C4-2B (cell line): ENCODE data around the gene RGS7.

ENCODE experiments used
- ZFX ChIP-seq: fragments of 450-650 bp; IDR thresholded peaks from 2 replicates; pipeline ENCODE4 v1.6.1; 2017
- TF ChIP-seq, protein P1 (sequence below): fragments of 450-650 bp; conservative IDR thresholded peaks from 2 replicates; pipeline ENCODE4 v1.5.1; 2017; ENCODE audit warnings: mild to moderate bottlenecking

DNA sequence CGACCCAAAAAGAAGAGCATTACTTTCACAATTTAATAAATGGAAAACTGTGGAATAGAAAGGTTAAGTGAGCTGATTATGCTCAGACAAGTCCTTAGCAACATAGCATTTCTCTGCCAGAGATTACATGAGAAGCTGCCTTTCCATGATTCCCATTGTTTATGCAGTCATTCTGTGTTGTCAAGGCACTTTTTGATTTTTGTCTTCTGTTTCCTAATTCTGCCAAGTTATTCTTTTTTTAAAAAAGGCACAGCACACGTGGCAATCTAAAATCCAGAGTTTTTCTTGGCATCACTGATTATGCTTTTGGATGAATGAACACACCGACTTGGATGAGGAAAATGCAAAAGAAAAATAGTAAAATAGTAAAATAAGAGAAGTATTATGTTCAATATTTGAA lies 185.0 kb downstream of the RGS7 start:
- TF ChIP-seq, protein P1, sequence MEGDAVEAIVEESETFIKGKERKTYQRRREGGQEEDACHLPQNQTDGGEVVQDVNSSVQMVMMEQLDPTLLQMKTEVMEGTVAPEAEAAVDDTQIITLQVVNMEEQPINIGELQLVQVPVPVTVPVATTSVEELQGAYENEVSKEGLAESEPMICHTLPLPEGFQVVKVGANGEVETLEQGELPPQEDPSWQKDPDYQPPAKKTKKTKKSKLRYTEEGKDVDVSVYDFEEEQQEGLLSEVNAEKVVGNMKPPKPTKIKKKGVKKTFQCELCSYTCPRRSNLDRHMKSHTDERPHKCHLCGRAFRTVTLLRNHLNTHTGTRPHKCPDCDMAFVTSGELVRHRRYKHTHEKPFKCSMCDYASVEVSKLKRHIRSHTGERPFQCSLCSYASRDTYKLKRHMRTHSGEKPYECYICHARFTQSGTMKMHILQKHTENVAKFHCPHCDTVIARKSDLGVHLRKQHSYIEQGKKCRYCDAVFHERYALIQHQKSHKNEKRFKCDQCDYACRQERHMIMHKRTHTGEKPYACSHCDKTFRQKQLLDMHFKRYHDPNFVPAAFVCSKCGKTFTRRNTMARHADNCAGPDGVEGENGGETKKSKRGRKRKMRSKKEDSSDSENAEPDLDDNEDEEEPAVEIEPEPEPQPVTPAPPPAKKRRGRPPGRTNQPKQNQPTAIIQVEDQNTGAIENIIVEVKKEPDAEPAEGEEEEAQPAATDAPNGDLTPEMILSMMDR: no peak
- no peak for TF ChIP-seq ZFX
